ENCODE data around the gene MPRIP. TPM values are rescaled to one million over a fixed set of nuclear protein-coding genes. Genes with fewer than 3 reads are reported as not detected.
A peak's percentile ranks its signal among the peaks of the same experiment; 100 is the strongest.

The MPRIP gene
- total RNA-seq, 1 experiment from 2014 or later: 284 TPM

- POLR2A ChIA-PET: no interaction called here
- H3K4me3 ChIP-seq (ENCODE audit: low read depth, low read length): no peak overlapping the region
- no peaks in the 10 kb centered on the region for H3K36me3 ChIP-seq (ENCODE audit: control insufficient read depth, insufficient read depth, low read length)
- no peak overlapping the region for H3K4me3 Mint-ChIP-seq (ENCODE audit: unreplicated experiment)
- H3K27me3 Mint-ChIP-seq (ENCODE audit: insufficient read depth, unreplicated experiment): no peaks in the 10 kb centered on the region
- peaks cover 12% of the 10 kb centered on the region for H3K4me1 Mint-ChIP-seq (ENCODE audit: low read depth, unreplicated experiment)
- H3K9me3 ChIP-seq: no peaks in the 10 kb centered on the region
- intact Hi-C loops (cut with micrococcal nuclease; ENCODE audit: unreplicated experiment): no loop called here
- H3K36me3 Mint-ChIP-seq (ENCODE audit: insufficient read depth, unreplicated experiment): peaks cover 23% of the 10 kb centered on the region
- CTCF ChIA-PET: no interaction called here
- H3K27me3 ChIP-seq (replicated peaks; ENCODE audit: control insufficient read depth, insufficient read depth, low read length): no peaks in the 10 kb centered on the region
- peaks cover 11% of the 10 kb centered on the region for H3K4me1 ChIP-seq
- no peaks in the 10 kb centered on the region for H3K9me3 Mint-ChIP-seq (ENCODE audit: unreplicated experiment)
- no peak for TF ChIP-seq CTCF (IDR thresholded peaks at IDR 0.05; ENCODE audit: insufficient read depth in 1 of 2, low read depth in 1 of 2, low read length in 1 of 2, severe bottlenecking in 1 of 2, unreplicated experiment in 1 of 2)
- no peak overlapping the region for H3K27ac Mint-ChIP-seq (ENCODE audit: unreplicated experiment)
- BruUV-seq (replicated peaks): no TSS peak
- DNase-seq: no peak
Measured at GRCh38 chr17:17119533-17119932, 77.3 kb downstream of the MPRIP start.

GRCh38 chr17:17120294-17120693 lies 78.0 kb downstream of the MPRIP start:
- Histone ChIP-seq H3K4me3 (ENCODE audit: low read depth, low read length) (no peak overlapping the region), H3K9me3 (no peaks in the 10 kb centered on the region), H3K36me3 (ENCODE audit: control insufficient read depth, insufficient read depth, low read length) (no peaks in the 10 kb centered on the region), H3K27me3 (replicated peaks; ENCODE audit: control insufficient read depth, insufficient read depth, low read length) (no peaks in the 10 kb centered on the region), H3K4me1 (peaks cover 11% of the 10 kb centered on the region)
- Mint-ChIP-seq H3K27me3 (ENCODE audit: insufficient read depth, unreplicated experiment) (no peaks in the 10 kb centered on the region), H3K27ac (ENCODE audit: unreplicated experiment) (peak overlapping the region; percentile 50), H3K9me3 (ENCODE audit: unreplicated experiment) (no peaks in the 10 kb centered on the region), H3K4me3 (ENCODE audit: unreplicated experiment) (no peak overlapping the region), H3K36me3 (ENCODE audit: insufficient read depth, unreplicated experiment) (peaks cover 23% of the 10 kb centered on the region), H3K4me1 (ENCODE audit: low read depth, unreplicated experiment) (peaks cover 12% of the 10 kb centered on the region)
- no peak for DNase-seq
- ChIA-PET POLR2A (interaction anchor here (0.6 kb wide), 1 partner anchor 23 kb away, joined by 3 read pairs; no protein-coding TSS in a partner anchor), CTCF (interaction anchor here (0.6 kb wide), 1 partner anchor 70 kb away, joined by 5 read pairs; no protein-coding TSS in a partner anchor)
- intact Hi-C loops (cut with micrococcal nuclease; ENCODE audit: unreplicated experiment): no loop called here
- no peak for TF ChIP-seq CTCF (IDR thresholded peaks at IDR 0.05; ENCODE audit: insufficient read depth in 1 of 2, low read depth in 1 of 2, low read length in 1 of 2, severe bottlenecking in 1 of 2, unreplicated experiment in 1 of 2)
- no TSS peak for BruUV-seq (replicated peaks)

DNA sequence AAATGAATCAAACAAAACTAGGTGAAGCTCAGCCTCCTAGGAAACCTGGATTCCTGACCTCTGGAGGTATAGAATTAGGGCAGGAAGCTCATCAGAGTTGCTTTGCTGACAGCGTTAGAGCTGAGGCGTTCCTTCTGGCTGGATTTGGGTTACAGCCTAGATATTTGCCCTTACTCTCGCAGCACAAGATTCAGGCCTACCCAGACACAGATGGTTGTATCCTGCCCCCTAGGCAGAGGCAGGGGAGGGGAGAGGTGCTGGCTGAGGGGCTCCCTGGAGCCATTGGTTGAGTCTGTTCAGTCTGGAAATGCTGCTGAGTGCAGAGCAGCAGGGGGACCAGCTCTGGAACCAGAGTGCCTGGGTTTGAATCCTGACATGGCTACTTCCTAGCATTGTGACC lies 78.4 kb downstream of the MPRIP start:
- Mint-ChIP-seq H3K27ac (ENCODE audit: unreplicated experiment) (peak overlapping the region; percentile 50), H3K27me3 (ENCODE audit: insufficient read depth, unreplicated experiment) (no peaks in the 10 kb centered on the region), H3K9me3 (ENCODE audit: unreplicated experiment) (no peaks in the 10 kb centered on the region), H3K4me1 (ENCODE audit: low read depth, unreplicated experiment) (peaks cover 8% of the 10 kb centered on the region), H3K4me3 (ENCODE audit: unreplicated experiment) (no peak overlapping the region), H3K36me3 (ENCODE audit: insufficient read depth, unreplicated experiment) (peaks cover 22% of the 10 kb centered on the region)
- H3K27me3 ChIP-seq (replicated peaks; ENCODE audit: control insufficient read depth, insufficient read depth, low read length): no peaks in the 10 kb centered on the region
- no peaks in the 10 kb centered on the region for H3K9me3 ChIP-seq
- no TSS peak for BruUV-seq (replicated peaks)
- ChIA-PET POLR2A (interaction anchor here (0.6 kb wide), 1 partner anchor 22 kb away, joined by 3 read pairs; no protein-coding TSS in a partner anchor), CTCF (interaction anchor here (0.6 kb wide), 3 partner anchors 26 to 99 kb away, joined by 3 to 6 read pairs (median 5); no protein-coding TSS in a partner anchor)
- no peak for TF ChIP-seq CTCF (IDR thresholded peaks at IDR 0.05; ENCODE audit: insufficient read depth in 1 of 2, low read depth in 1 of 2, low read length in 1 of 2, severe bottlenecking in 1 of 2, unreplicated experiment in 1 of 2)
- H3K4me3 ChIP-seq (ENCODE audit: low read depth, low read length): no peak overlapping the region
- peaks cover 11% of the 10 kb centered on the region for H3K4me1 ChIP-seq
- intact Hi-C loops (cut with micrococcal nuclease; ENCODE audit: unreplicated experiment): no loop called here
- DNase-seq: no peak
- no peaks in the 10 kb centered on the region for H3K36me3 ChIP-seq (ENCODE audit: control insufficient read depth, insufficient read depth, low read length)
